Activated T-cell treated with anti-CD3 and anti-CD28 coated beads, Interleukin-2, amount 50 U/mL, for 24 hours (primary cell): Measurements from ENCODE around the gene CALN1.

Experiments used
- DNase-seq: peaks from one replicate; pipeline ENCODE4 v3.0.0-alpha.2; 2020
- H3K27ac Mint-ChIP-seq: 2 replicates; pipeline ENCODE4 v1.8.0; 2020; ENCODE audit warnings: mild to moderate bottlenecking, mixed read lengths
- H3K27me3 Mint-ChIP-seq: 2 replicates; pipeline ENCODE4 v1.8.0; 2020; ENCODE audit warnings: mixed read lengths
- H3K36me3 Mint-ChIP-seq: 2 replicates; pipeline ENCODE4 v1.8.0; 2020; ENCODE audit warnings: low read depth, mixed read lengths
- H3K4me1 Mint-ChIP-seq: 2 replicates; pipeline ENCODE4 v1.8.0; 2020; ENCODE audit warnings: low read depth, mixed read lengths
- H3K4me3 Mint-ChIP-seq: 2 replicates; pipeline ENCODE4 v1.8.0; 2020; ENCODE audit warnings: mild to moderate bottlenecking, moderate library complexity, mixed read lengths
- H3K9me3 Mint-ChIP-seq: 2 replicates; pipeline ENCODE4 v1.8.0; 2020; ENCODE audit warnings: mixed read lengths

Gene CALN1

GRCh38 chr7:72015136-72015535 is 397.0 kb downstream of the CALN1 start:
- Mint-ChIP-seq H3K27me3 (no peaks in the 10 kb centered on the region), H3K9me3 (peaks cover 2% of the 10 kb centered on the region), H3K4me3 (no peak overlapping the region), H3K4me1 (no peaks in the 10 kb centered on the region), H3K36me3 (no peaks in the 10 kb centered on the region), H3K27ac (no peak overlapping the region)
- DNase-seq: no peak

- Mint-ChIP-seq H3K9me3 (peaks cover 5% of the 10 kb centered on the region), H3K4me3 (no peak overlapping the region), H3K27me3 (no peaks in the 10 kb centered on the region), H3K36me3 (no peaks in the 10 kb centered on the region), H3K27ac (no peak overlapping the region), H3K4me1 (no peaks in the 10 kb centered on the region)
- DNase-seq: no peak
Observed at GRCh38 chr7:72007018-72007417, 405.1 kb downstream of the CALN1 start.

GRCh38 chr7:72003236-72003635 is 408.9 kb downstream of the CALN1 start:
- H3K27ac Mint-ChIP-seq: no peak overlapping the region
- no peaks in the 10 kb centered on the region for H3K36me3 Mint-ChIP-seq
- no peaks in the 10 kb centered on the region for H3K27me3 Mint-ChIP-seq
- no peaks in the 10 kb centered on the region for H3K4me1 Mint-ChIP-seq
- no peak for DNase-seq
- H3K9me3 Mint-ChIP-seq: peaks cover 2% of the 10 kb centered on the region
- H3K4me3 Mint-ChIP-seq: no peak overlapping the region

GRCh38 chr7:71996141-71996540 is 416.0 kb downstream of the CALN1 start:
- Mint-ChIP-seq H3K4me3 (no peak overlapping the region), H3K27me3 (no peaks in the 10 kb centered on the region), H3K4me1 (no peaks in the 10 kb centered on the region), H3K27ac (no peak overlapping the region), H3K9me3 (peaks cover 12% of the 10 kb centered on the region), H3K36me3 (no peaks in the 10 kb centered on the region)
- DNase-seq: no peak

GRCh38 chr7:71995111-71995510 is 417.0 kb downstream of the CALN1 start:
- Mint-ChIP-seq H3K27ac (no peak overlapping the region), H3K36me3 (no peaks in the 10 kb centered on the region), H3K27me3 (no peaks in the 10 kb centered on the region), H3K4me1 (no peaks in the 10 kb centered on the region), H3K9me3 (peaks cover 12% of the 10 kb centered on the region), H3K4me3 (no peak overlapping the region)
- DNase-seq: no peak

GRCh38 chr7:71991586-71991985 is 420.6 kb downstream of the CALN1 start:
- Mint-ChIP-seq H3K27me3 (peaks cover 9% of the 10 kb centered on the region), H3K4me1 (no peaks in the 10 kb centered on the region), H3K36me3 (no peaks in the 10 kb centered on the region), H3K4me3 (no peak overlapping the region), H3K27ac (no peak overlapping the region), H3K9me3 (peaks cover 6% of the 10 kb centered on the region)
- no peak for DNase-seq

- no peak overlapping the region for H3K27ac Mint-ChIP-seq
- H3K4me3 Mint-ChIP-seq: no peak overlapping the region
- H3K36me3 Mint-ChIP-seq: no peaks in the 10 kb centered on the region
- peaks cover 3% of the 10 kb centered on the region for H3K9me3 Mint-ChIP-seq
- no peaks in the 10 kb centered on the region for H3K4me1 Mint-ChIP-seq
- peaks cover 9% of the 10 kb centered on the region for H3K27me3 Mint-ChIP-seq
- no peak for DNase-seq
Observed at GRCh38 chr7:71990138-71990462, 422.0 kb downstream of the CALN1 start.

- Mint-ChIP-seq H3K36me3 (no peaks in the 10 kb centered on the region), H3K27ac (no peak overlapping the region), H3K9me3 (peaks cover 3% of the 10 kb centered on the region), H3K4me1 (no peaks in the 10 kb centered on the region), H3K4me3 (no peak overlapping the region), H3K27me3 (peaks cover 10% of the 10 kb centered on the region)
- no peak for DNase-seq
Observed at GRCh38 chr7:71988201-71988600, 423.9 kb downstream of the CALN1 start.

- Mint-ChIP-seq H3K27ac (no peak overlapping the region), H3K4me3 (no peak overlapping the region), H3K9me3 (peaks cover 3% of the 10 kb centered on the region), H3K36me3 (no peaks in the 10 kb centered on the region), H3K4me1 (no peaks in the 10 kb centered on the region), H3K27me3 (peaks cover 12% of the 10 kb centered on the region)
- DNase-seq: no peak
Observed at GRCh38 chr7:71987200-71987767, 424.9 kb downstream of the CALN1 start.

- Mint-ChIP-seq H3K36me3 (no peaks in the 10 kb centered on the region), H3K4me1 (no peaks in the 10 kb centered on the region), H3K27ac (no peak overlapping the region), H3K4me3 (no peak overlapping the region), H3K27me3 (peaks cover 12% of the 10 kb centered on the region), H3K9me3 (peaks cover 5% of the 10 kb centered on the region)
- DNase-seq: no peak
Observed at GRCh38 chr7:71984348-71984747, 427.8 kb downstream of the CALN1 start.

- no peak overlapping the region for H3K4me3 Mint-ChIP-seq
- H3K27ac Mint-ChIP-seq: no peak overlapping the region
- peaks cover 11% of the 10 kb centered on the region for H3K27me3 Mint-ChIP-seq
- no peak for DNase-seq
- no peaks in the 10 kb centered on the region for H3K36me3 Mint-ChIP-seq
- no peaks in the 10 kb centered on the region for H3K4me1 Mint-ChIP-seq
- peaks cover 2% of the 10 kb centered on the region for H3K9me3 Mint-ChIP-seq
Observed at GRCh38 chr7:71982851-71983250, 429.3 kb downstream of the CALN1 start.

GRCh38 chr7:71976645-71977044 is 435.5 kb downstream of the CALN1 start:
- DNase-seq: no peak
- H3K36me3 Mint-ChIP-seq: no peaks in the 10 kb centered on the region
- H3K9me3 Mint-ChIP-seq: no peaks in the 10 kb centered on the region
- no peak overlapping the region for H3K4me3 Mint-ChIP-seq
- H3K27ac Mint-ChIP-seq: no peak overlapping the region
- H3K27me3 Mint-ChIP-seq: no peaks in the 10 kb centered on the region
- peaks cover 3% of the 10 kb centered on the region for H3K4me1 Mint-ChIP-seq

GRCh38 chr7:71974611-71975010 is 437.5 kb downstream of the CALN1 start:
- no peaks in the 10 kb centered on the region for H3K36me3 Mint-ChIP-seq
- DNase-seq: no peak
- no peaks in the 10 kb centered on the region for H3K27me3 Mint-ChIP-seq
- H3K4me1 Mint-ChIP-seq: peaks cover 3% of the 10 kb centered on the region
- no peak overlapping the region for H3K4me3 Mint-ChIP-seq
- peaks cover 3% of the 10 kb centered on the region for H3K9me3 Mint-ChIP-seq
- no peak overlapping the region for H3K27ac Mint-ChIP-seq

- no peak for DNase-seq
- Mint-ChIP-seq H3K4me1 (peaks cover 3% of the 10 kb centered on the region), H3K27me3 (no peaks in the 10 kb centered on the region), H3K27ac (no peak overlapping the region), H3K4me3 (no peak overlapping the region), H3K36me3 (no peaks in the 10 kb centered on the region), H3K9me3 (peaks cover 7% of the 10 kb centered on the region)
Observed at GRCh38 chr7:71972534-71972933, 439.6 kb downstream of the CALN1 start.

- H3K27ac Mint-ChIP-seq: no peak overlapping the region
- H3K36me3 Mint-ChIP-seq: no peaks in the 10 kb centered on the region
- no peaks in the 10 kb centered on the region for H3K4me1 Mint-ChIP-seq
- no peak for DNase-seq
- no peaks in the 10 kb centered on the region for H3K27me3 Mint-ChIP-seq
- no peak overlapping the region for H3K4me3 Mint-ChIP-seq
- H3K9me3 Mint-ChIP-seq: peaks cover 8% of the 10 kb centered on the region
Observed at GRCh38 chr7:71970725-71971124, 441.4 kb downstream of the CALN1 start.

- H3K4me1 Mint-ChIP-seq: no peaks in the 10 kb centered on the region
- H3K36me3 Mint-ChIP-seq: no peaks in the 10 kb centered on the region
- H3K27ac Mint-ChIP-seq: no peak overlapping the region
- H3K4me3 Mint-ChIP-seq: no peak overlapping the region
- DNase-seq: no peak
- H3K27me3 Mint-ChIP-seq: no peaks in the 10 kb centered on the region
- peaks cover 2% of the 10 kb centered on the region for H3K9me3 Mint-ChIP-seq
Observed at GRCh38 chr7:71962636-71963035, 449.5 kb downstream of the CALN1 start.
